Erythroblast (primary cell): ENCODE data around the gene CNPY4.

Experiments
- GATA1 ChIP-seq: IDR thresholded peaks from 2 replicates; pipeline ENCODE4 v1.6.1; 2011; ENCODE audit warnings: low read depth, mild to moderate bottlenecking, control low read depth, low read length, moderate library complexity
- POLR2A ChIP-seq: IDR thresholded peaks from 2 replicates; pipeline ENCODE4 v1.6.1; 2011; ENCODE audit warnings: mild to moderate bottlenecking, low read length

DNA sequence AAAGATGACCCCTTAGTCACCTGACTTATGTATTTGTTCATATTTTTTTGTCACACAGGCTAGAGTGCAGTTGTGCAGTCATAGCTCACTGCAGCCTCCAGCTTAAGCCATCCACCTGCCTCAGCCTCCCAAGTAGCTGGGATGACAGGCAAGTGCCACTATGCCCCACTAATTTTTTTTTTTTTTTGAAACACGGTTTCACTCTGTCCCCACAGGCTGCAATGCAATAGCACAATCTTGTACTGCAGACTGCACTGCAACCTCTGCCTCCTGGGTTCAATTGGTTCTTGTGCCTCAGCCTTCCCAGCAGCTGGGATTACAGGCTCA lies 9.2 kb downstream of the CNPY4 start:
- TF ChIP-seq POLR2A (no peak), GATA1 (no peak)
